HUES48 (cell line): Measurements from ENCODE around the gene ANKRD1.
"Not testable (repeated sequence)": the region's sequence is repeated elsewhere in the genome, so short reads cannot be mapped to it uniquely, and the experiment has no call there.

Experiments used
- H3K27ac ChIP-seq: one replicate; pipeline ENCODE4 v1.7.0; 2013; ENCODE audit warnings: low read depth, low read length, inconsistent platforms
- H3K27me3 ChIP-seq: 2 replicates; pipeline ENCODE4 v1.6.1; 2013; ENCODE audit warnings: mild to moderate bottlenecking, low read length; ENCODE audit not compliant: control insufficient read depth, insufficient read depth
- H3K36me3 ChIP-seq: 2 replicates; pipeline ENCODE4 v1.6.1; 2013; ENCODE audit warnings: low read length; ENCODE audit not compliant: control insufficient read depth, insufficient read depth
- H3K4me1 ChIP-seq: 2 replicates; pipeline ENCODE4 v1.6.1; 2013; ENCODE audit warnings: mild to moderate bottlenecking, low read length; ENCODE audit not compliant: control insufficient read depth, insufficient read depth
- H3K4me3 ChIP-seq: 2 replicates; pipeline ENCODE4 v1.5.1; 2013; ENCODE audit warnings: mild to moderate bottlenecking, low read depth, low read length
- H3K9ac ChIP-seq: 2 replicates; pipeline ENCODE4 v1.6.1; 2013; ENCODE audit warnings: mild to moderate bottlenecking, low read depth, low read length, moderate library complexity
- H3K9me3 ChIP-seq: 2 replicates; pipeline ENCODE4 v1.6.1; 2013; ENCODE audit warnings: low read length; ENCODE audit not compliant: control insufficient read depth, insufficient read depth

ANKRD1 gene

DNA sequence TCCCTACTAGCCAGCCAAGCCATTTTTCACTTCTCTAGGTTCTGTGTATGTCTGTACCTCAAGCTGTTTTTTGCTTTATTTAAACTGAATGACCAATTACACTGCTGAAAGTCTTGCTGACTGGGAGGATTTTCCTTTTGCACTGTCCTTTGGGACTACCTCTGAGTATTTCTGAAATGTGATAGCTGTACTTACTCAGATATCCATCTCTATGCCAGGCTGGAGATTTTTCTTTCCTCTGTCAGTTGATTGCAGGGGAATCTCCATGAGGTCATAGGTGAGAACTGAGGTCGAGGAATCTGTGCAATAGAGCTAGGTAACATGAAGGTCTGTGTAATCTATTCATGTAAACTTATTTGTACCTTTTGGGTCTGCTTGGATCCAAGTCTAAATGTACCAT lies 38.9 kb upstream of the ANKRD1 start:
- no peaks in the 10 kb centered on the region for H3K9me3 ChIP-seq
- H3K4me1 ChIP-seq: no peaks in the 10 kb centered on the region
- no peak overlapping the region for H3K27ac ChIP-seq
- H3K4me3 ChIP-seq: no peak overlapping the region
- H3K27me3 ChIP-seq: no peaks in the 10 kb centered on the region
- H3K36me3 ChIP-seq: no peaks in the 10 kb centered on the region
- no peak overlapping the region for H3K9ac ChIP-seq

GRCh38 chr10:90958781-90959180 lies 37.9 kb upstream of the ANKRD1 start:
- H3K9ac ChIP-seq: no peak overlapping the region
- no peaks in the 10 kb centered on the region for H3K9me3 ChIP-seq
- no peaks in the 10 kb centered on the region for H3K36me3 ChIP-seq
- H3K27ac ChIP-seq: no peak overlapping the region
- H3K4me1 ChIP-seq: no peaks in the 10 kb centered on the region
- no peaks in the 10 kb centered on the region for H3K27me3 ChIP-seq
- H3K4me3 ChIP-seq: no peak overlapping the region

DNA sequence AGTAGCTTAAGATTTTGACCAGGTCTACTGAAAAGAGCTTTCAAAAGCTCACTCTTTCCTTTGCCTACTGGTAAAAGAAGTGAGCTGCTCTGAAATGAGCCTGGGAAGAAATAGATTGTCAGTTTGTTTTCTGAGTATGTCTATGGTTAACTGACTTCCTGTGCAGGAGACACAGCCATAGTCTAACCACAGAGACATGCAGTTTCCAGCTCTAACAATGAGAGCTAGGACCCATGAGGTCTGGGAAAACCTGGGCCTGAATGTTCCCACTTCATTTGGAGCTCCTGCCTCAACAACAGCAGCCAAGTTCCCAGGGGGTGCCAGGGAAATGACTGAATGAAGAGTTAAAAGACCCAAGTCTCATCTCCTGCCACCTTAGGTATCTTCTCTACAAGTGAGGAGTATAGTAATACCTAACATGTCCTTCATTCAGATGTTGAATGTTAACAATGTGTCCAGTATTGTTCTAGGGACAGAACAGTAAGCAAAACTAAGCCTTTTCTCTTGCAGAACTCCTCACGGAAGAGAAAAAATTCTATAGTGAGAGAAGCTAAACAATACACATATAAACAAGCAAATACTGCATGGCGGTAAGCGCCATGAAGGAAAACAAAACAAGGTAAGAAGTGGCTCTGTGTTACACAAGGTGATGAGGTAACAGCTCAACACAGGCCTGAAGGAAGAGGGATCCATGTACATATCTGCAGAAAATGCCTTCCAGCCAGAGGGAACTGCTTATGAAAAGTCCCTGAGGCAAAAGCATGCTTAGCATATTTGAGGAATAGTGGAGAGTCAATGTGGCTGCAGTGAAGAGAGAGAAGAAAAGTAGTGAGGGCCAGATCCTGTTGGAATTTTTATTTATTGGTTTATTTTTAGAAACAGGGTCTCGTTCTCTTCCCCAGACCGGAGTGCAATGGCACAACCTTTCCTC lies 26.4 kb upstream of the ANKRD1 start:
- Histone ChIP-seq H3K27ac (no peak overlapping the region), H3K4me3 (no peak overlapping the region), H3K27me3 (0 out of 2 replicates have a peak, but pooled peaks cover 5% of the 10 kb centered on the region), H3K4me1 (no peaks in the 10 kb centered on the region), H3K36me3 (no peaks in the 10 kb centered on the region), H3K9ac (no peak overlapping the region), H3K9me3 (no peaks in the 10 kb centered on the region)

DNA sequence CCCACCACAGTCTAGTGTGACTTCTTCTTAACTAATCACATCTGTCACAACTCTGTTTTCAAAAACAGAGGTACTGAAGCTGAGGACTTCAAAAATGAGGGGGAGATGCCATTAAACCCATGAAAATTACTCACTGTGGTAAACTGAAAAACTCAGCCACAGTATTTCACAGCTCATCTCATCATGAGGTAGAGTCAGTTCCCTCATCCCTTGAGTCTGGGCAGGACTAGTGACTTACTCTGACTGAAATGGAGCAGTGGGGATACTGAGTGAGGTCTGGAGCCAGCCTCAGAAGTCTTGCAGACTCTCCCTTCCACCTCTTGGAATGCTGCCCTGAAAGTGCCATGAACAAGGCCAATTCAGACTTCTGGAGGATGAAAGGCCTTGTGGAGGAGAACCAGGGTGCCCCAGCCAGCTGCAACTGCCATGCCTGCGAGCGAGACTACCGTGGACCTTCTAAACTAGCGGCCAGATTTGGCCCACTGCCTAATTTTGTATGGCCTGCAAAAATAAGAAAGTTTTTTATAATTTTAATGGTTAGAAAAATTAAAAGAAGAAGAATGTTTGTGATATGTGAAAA lies 24.7 kb upstream of the ANKRD1 start:
- H3K9ac ChIP-seq: no peak overlapping the region

GRCh38 chr10:90944749-90945148 lies 23.9 kb upstream of the ANKRD1 start:
- no peak overlapping the region for H3K4me3 ChIP-seq
- no peaks in the 10 kb centered on the region for H3K9me3 ChIP-seq
- no peak overlapping the region for H3K27ac ChIP-seq
- no peak overlapping the region for H3K9ac ChIP-seq
- no peaks in the 10 kb centered on the region for H3K4me1 ChIP-seq
- H3K36me3 ChIP-seq: no peaks in the 10 kb centered on the region
- peaks cover 9% of the 10 kb centered on the region for H3K27me3 ChIP-seq

More for the DNA sequence above, 24.7 kb upstream of the ANKRD1 start:
- H3K4me1 ChIP-seq: no peaks in the 10 kb centered on the region
- no peaks in the 10 kb centered on the region for H3K36me3 ChIP-seq
- peaks cover 5% of the 10 kb centered on the region; the same call in 1 of the 2 replicates for H3K27me3 ChIP-seq
- H3K9me3 ChIP-seq: no peaks in the 10 kb centered on the region
- no peak overlapping the region for H3K27ac ChIP-seq
- H3K4me3 ChIP-seq: no peak overlapping the region

GRCh38 chr10:90942980-90943379 lies 22.1 kb upstream of the ANKRD1 start:
- not testable (repeated sequence) for H3K27ac ChIP-seq, H3K4me3 ChIP-seq, H3K4me1 ChIP-seq, H3K36me3 ChIP-seq, H3K9me3 ChIP-seq, H3K9ac ChIP-seq
- H3K27me3 ChIP-seq: peaks cover 19% of the 10 kb centered on the region

DNA sequence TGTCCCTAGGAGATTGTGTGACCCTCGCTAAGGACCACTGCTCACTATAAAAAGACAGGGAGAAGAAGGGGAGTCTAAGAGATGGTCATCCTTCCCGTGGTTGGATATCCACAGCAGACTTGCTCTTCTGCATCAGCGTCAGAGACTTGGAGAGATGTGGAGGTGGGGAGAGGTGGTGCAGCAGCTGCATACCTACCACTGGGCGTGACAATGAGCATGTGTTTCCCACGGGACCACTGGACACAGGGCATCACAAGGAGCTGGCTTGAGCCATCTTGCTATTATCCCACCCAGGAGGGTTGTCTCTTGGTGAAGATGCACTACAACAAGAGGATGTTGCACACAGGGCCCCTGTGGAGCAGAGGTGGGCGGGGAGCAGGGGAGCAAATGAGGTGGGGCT lies 18.8 kb upstream of the ANKRD1 start:
- H3K27ac ChIP-seq: no peak overlapping the region

GRCh38 chr10:90939116-90939515 lies 18.2 kb upstream of the ANKRD1 start:
- Histone ChIP-seq H3K9me3 (no peaks in the 10 kb centered on the region), H3K4me3 (no peak overlapping the region), H3K4me1 (peaks cover 13% of the 10 kb centered on the region; the same call in 1 of the 2 replicates), H3K9ac (no peak overlapping the region), H3K27ac (no peak overlapping the region), H3K27me3 (peaks cover 57% of the 10 kb centered on the region), H3K36me3 (no peaks in the 10 kb centered on the region)

More for the DNA sequence above, 18.8 kb upstream of the ANKRD1 start:
- Histone ChIP-seq H3K4me3 (no peak overlapping the region), H3K9me3 (no peaks in the 10 kb centered on the region), H3K27me3 (peaks cover 52% of the 10 kb centered on the region), H3K4me1 (peaks cover 13% of the 10 kb centered on the region; the same call in 1 of the 2 replicates), H3K36me3 (no peaks in the 10 kb centered on the region), H3K9ac (no peak overlapping the region)

DNA sequence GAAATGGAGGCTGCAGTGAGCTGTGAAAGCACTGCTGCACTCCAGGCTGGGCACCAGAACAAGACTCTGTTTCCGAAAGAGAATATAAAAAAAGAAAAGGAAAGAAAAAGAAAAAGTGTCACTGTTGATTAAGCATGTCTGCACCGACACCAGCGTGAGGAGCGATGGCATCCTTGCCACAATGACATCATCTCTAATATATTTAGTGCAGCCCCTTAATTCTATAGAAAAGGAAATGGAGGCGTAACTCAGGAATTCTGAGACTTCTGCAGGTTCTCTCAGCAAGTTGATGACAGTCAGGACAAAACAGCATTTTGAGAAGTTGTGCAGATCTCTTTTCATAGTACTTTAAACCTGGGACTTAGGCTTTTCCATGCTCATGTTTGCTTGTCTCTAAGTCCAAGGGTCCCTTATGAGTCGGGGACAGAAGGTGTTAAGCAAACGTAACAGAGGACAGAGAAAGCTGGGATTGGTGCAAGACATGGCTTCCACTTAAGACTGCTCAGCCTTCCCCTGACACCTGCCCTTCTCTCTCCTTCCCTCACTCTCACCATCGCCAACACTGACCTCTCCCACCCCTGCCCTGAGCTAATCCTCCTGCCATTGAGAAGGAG lies 16.9 kb upstream of the ANKRD1 start:
- Histone ChIP-seq H3K4me3 (no peak overlapping the region), H3K9ac (no peak overlapping the region), H3K27me3 (peaks cover 66% of the 10 kb centered on the region), H3K36me3 (no peaks in the 10 kb centered on the region), H3K27ac (no peak overlapping the region), H3K9me3 (no peaks in the 10 kb centered on the region), H3K4me1 (peaks cover 13% of the 10 kb centered on the region; the same call in 1 of the 2 replicates)

- H3K27me3 ChIP-seq: peaks cover 79% of the 10 kb centered on the region
Measured at GRCh38 chr10:90936276-90936659, 15.4 kb upstream of the ANKRD1 start.

More at GRCh38 chr10:90936276-90936659, 15.4 kb upstream of the ANKRD1 start:
- Histone ChIP-seq H3K27ac (no peak overlapping the region), H3K36me3 (no peaks in the 10 kb centered on the region), H3K4me1 (peaks cover 17% of the 10 kb centered on the region), H3K4me3 (no peak overlapping the region), H3K9me3 (no peaks in the 10 kb centered on the region), H3K9ac (no peak overlapping the region)
